ENCODE results near the gene PPP3CA.

PPP3CA gene

GRCh38 chr4:101331017-101331416 is 16.3 kb downstream of the PPP3CA start:
- no peak for TF ChIP-seq CTCF (conservative IDR thresholded peaks at IDR 0.05)
- H3K27ac ChIP-seq: no peak overlapping the region

- no peak overlapping the region for H3K27ac ChIP-seq
- TF ChIP-seq CTCF (conservative IDR thresholded peaks at IDR 0.05): no peak
Measured at GRCh38 chr4:101329592-101329991, 17.7 kb downstream of the PPP3CA start.

GRCh38 chr4:101328063-101328602 is 19.2 kb downstream of the PPP3CA start:
- TF ChIP-seq CTCF (conservative IDR thresholded peaks at IDR 0.05): no peak
- no peak overlapping the region for H3K27ac ChIP-seq

GRCh38 chr4:101326576-101326975 is 20.8 kb downstream of the PPP3CA start:
- no peak for TF ChIP-seq CTCF (conservative IDR thresholded peaks at IDR 0.05)
- H3K27ac ChIP-seq: no peak overlapping the region

- no peak for TF ChIP-seq CTCF (conservative IDR thresholded peaks at IDR 0.05)
Measured at GRCh38 chr4:101322743-101323142, 24.6 kb downstream of the PPP3CA start.

GRCh38 chr4:101321481-101322042 is 25.8 kb downstream of the PPP3CA start:
- no peak overlapping the region; the same call in 1 of the 2 replicates for H3K27ac ChIP-seq
- TF ChIP-seq CTCF (conservative IDR thresholded peaks at IDR 0.05): no peak

More at GRCh38 chr4:101322743-101323142, 24.6 kb downstream of the PPP3CA start:
- no peak overlapping the region for H3K27ac ChIP-seq

GRCh38 chr4:101315786-101316185 is 31.5 kb downstream of the PPP3CA start:
- no peak for TF ChIP-seq CTCF (conservative IDR thresholded peaks at IDR 0.05)
- no peak overlapping the region for H3K27ac ChIP-seq
